Muscle of leg (tissue), 11 donors: ENCODE measurements around the gene PPM1N. TPM values are rescaled to one million over a fixed set of nuclear protein-coding genes. Genes with fewer than 3 reads are reported as not detected.
A peak's percentile ranks its signal among the peaks of the same experiment; 100 is the strongest.

Source experiments
- DNase-seq: peaks from one replicate; pipeline ENCODE4 v3.0.0; 2013
- H3K27ac ChIP-seq: one replicate; pipeline ENCODE4 v1.5.1; 2013; ENCODE audit warnings: mild to moderate bottlenecking, low read length, control low read depth
- H3K27me3 ChIP-seq: one replicate; pipeline ENCODE4 v1.6.1; 2013; ENCODE audit warnings: low read length; ENCODE audit not compliant: control insufficient read depth, insufficient read depth
- H3K36me3 ChIP-seq: one replicate; pipeline ENCODE4 v1.6.1; 2013; ENCODE audit warnings: low read length; ENCODE audit not compliant: control insufficient read depth, insufficient read depth
- H3K4me1 ChIP-seq: one replicate; pipeline ENCODE4 v1.6.1; 2013; ENCODE audit warnings: low read length; ENCODE audit not compliant: control insufficient read depth, insufficient read depth
- H3K4me3 ChIP-seq: one replicate; pipeline ENCODE4 v1.5.1; 2013; ENCODE audit warnings: low read length, control low read depth
- H3K9me3 ChIP-seq: replicated peaks from 2 replicates; pipeline ENCODE4 v1.6.1; 2013; ENCODE audit warnings: low read depth, low read length; ENCODE audit not compliant: control insufficient read depth
- WGBS: methylation state at CpG from one replicate; pipeline ENCODE4 v1.1.5; 2013; ENCODE audit warnings: missing lambda C conversion rate; ENCODE audit not compliant: insufficient coverage; 5-methylcytosine and 5-hydroxymethylcytosine counted together
- polyA plus RNA-seq, 8 donors: library from polyadenylated mRNA; unstranded; fragments of 120-200 nt; gene quantifications; one replicate each; pipeline versions ENCODE4 v1.2.1 to v1.2.3, GENCODE V29; 2013; ENCODE audit warnings: inconsistent platforms in 1 of 8, low replicate concordance in 1 of 8; ENCODE audit not compliant: insufficient read length in 8 of 8, insufficient read depth in 1 of 8
- total RNA-seq: library from RNA; stranded (reverse); fragments of 120-200 nt; gene quantifications from one replicate; pipeline ENCODE4 v1.2.4, GENCODE V29; 2013

Gene PPM1N
- total and polyA plus RNA-seq, 9 donors, result 0.18 to 0.97 (median 0.55) TPM

- H3K4me1 ChIP-seq, result peaks cover 37% of the 10 kb centered on the region
- peaks cover 63% of the 10 kb centered on the region for H3K27me3 ChIP-seq
- no peaks in the 10 kb centered on the region for H3K9me3 ChIP-seq
- 60% methylated on average over 1 of the region's 6 CpGs for WGBS
- H3K27ac ChIP-seq, result no peak overlapping the region
- H3K4me3 ChIP-seq, result no peak overlapping the region
- peak; percentile 90 for DNase-seq
- peaks cover 14% of the 10 kb centered on the region for H3K36me3 ChIP-seq
Observed at GRCh38 chr19:45475537-45476291, 22.5 kb upstream of the PPM1N start.

- DNase-seq, result peak; percentile 80
- Histone ChIP-seq H3K36me3 (peaks cover 10% of the 10 kb centered on the region), H3K27ac (no peak overlapping the region), H3K4me1 (peaks cover 34% of the 10 kb centered on the region), H3K9me3 (no peaks in the 10 kb centered on the region), H3K4me3 (no peak overlapping the region), H3K27me3 (peaks cover 57% of the 10 kb centered on the region)
- 33% methylated on average over 3 of the region's 5 CpGs for WGBS
Observed at GRCh38 chr19:45476304-45476703, 21.9 kb upstream of the PPM1N start.

GRCh38 chr19:45477186-45477585, 21.1 kb upstream of the PPM1N start:
- no peak for DNase-seq
- Histone ChIP-seq H3K27ac (no peak overlapping the region), H3K36me3 (peaks cover 6% of the 10 kb centered on the region), H3K27me3 (peaks cover 48% of the 10 kb centered on the region), H3K9me3 (no peaks in the 10 kb centered on the region), H3K4me3 (no peak overlapping the region), H3K4me1 (peaks cover 31% of the 10 kb centered on the region)
- WGBS, result 31% methylated on average over 4 of the region's 5 CpGs

GRCh38 chr19:45477713-45478453, 20.4 kb upstream of the PPM1N start:
- 11% methylated on average over 6 of the region's 12 CpGs for whole genome bisulfite sequencing
- Histone ChIP-seq H3K36me3 (peaks cover under 1% of the 10 kb centered on the region), H3K4me3 (peak overlapping the region; percentile 58), H3K27ac (peak overlapping the region; percentile 98), H3K4me1 (peaks cover 24% of the 10 kb centered on the region), H3K27me3 (peaks cover 41% of the 10 kb centered on the region), H3K9me3 (no peaks in the 10 kb centered on the region)
- peak; percentile 67 for DNase-seq

GRCh38 chr19:45478454-45479238, 19.6 kb upstream of the PPM1N start:
- 0% methylated on average over 27 of the region's 39 CpGs for WGBS
- peak; percentile 93 for DNase-seq
- Histone ChIP-seq H3K4me1 (peaks cover 23% of the 10 kb centered on the region), H3K27me3 (peaks cover 34% of the 10 kb centered on the region), H3K4me3 (peak overlapping the region; percentile 58), H3K9me3 (no peaks in the 10 kb centered on the region), H3K36me3 (no peaks in the 10 kb centered on the region), H3K27ac (peak overlapping the region; percentile 98)

GRCh38 chr19:45483033-45483432, 15.2 kb upstream of the PPM1N start:
- no peak for DNase-seq
- 92% methylated on average over 3 of the region's 5 CpGs for WGBS
- Histone ChIP-seq H3K4me1 (peaks cover 11% of the 10 kb centered on the region), H3K27me3 (no peaks in the 10 kb centered on the region), H3K27ac (no peak overlapping the region), H3K9me3 (no peaks in the 10 kb centered on the region), H3K36me3 (peaks cover 5% of the 10 kb centered on the region), H3K4me3 (no peak overlapping the region)

- H3K9me3 ChIP-seq, result no peaks in the 10 kb centered on the region
- H3K4me1 ChIP-seq, result peaks cover 7% of the 10 kb centered on the region
- peaks cover 17% of the 10 kb centered on the region for H3K36me3 ChIP-seq
- no peak overlapping the region for H3K4me3 ChIP-seq
- no peak overlapping the region for H3K27ac ChIP-seq
- WGBS, result 80% methylated on average over 11 of the region's 13 CpGs
- no peaks in the 10 kb centered on the region for H3K27me3 ChIP-seq
- no peak for DNase-seq
Observed at GRCh38 chr19:45484273-45484945, 13.8 kb upstream of the PPM1N start.

GRCh38 chr19:45485305-45486077, 12.8 kb upstream of the PPM1N start:
- WGBS, result 0% methylated on average over 22 of the region's 35 CpGs
- Histone ChIP-seq H3K36me3 (peaks cover 18% of the 10 kb centered on the region), H3K27me3 (no peaks in the 10 kb centered on the region), H3K4me3 (peak overlapping the region; percentile 50), H3K9me3 (no peaks in the 10 kb centered on the region), H3K27ac (peak overlapping the region; percentile 39), H3K4me1 (peaks cover 7% of the 10 kb centered on the region)
- peak; percentile 97 for DNase-seq

- no peaks in the 10 kb centered on the region for H3K9me3 ChIP-seq
- 90% methylated on average over 13 of the region's 15 CpGs for WGBS
- H3K27ac ChIP-seq, result no peak overlapping the region
- H3K4me3 ChIP-seq, result no peak overlapping the region
- H3K4me1 ChIP-seq, result peaks cover 22% of the 10 kb centered on the region
- H3K27me3 ChIP-seq, result no peaks in the 10 kb centered on the region
- peaks cover 18% of the 10 kb centered on the region for H3K36me3 ChIP-seq
- DNase-seq, result peak; percentile 4
Observed at GRCh38 chr19:45488708-45489107, 9.5 kb upstream of the PPM1N start.
